ENCODE data around the gene TMEM150A.
"Not testable (repeated sequence)": the region's sequence is repeated elsewhere in the genome, so short reads cannot be mapped to it uniquely, and the experiment has no call there.

Gene TMEM150A

GRCh38 chr2:85621338-85621737 is 18.8 kb upstream of the TMEM150A start:
- peaks cover 67% of the 10 kb centered on the region for H3K36me3 ChIP-seq (ENCODE audit: insufficient read depth, low read length)

DNA sequence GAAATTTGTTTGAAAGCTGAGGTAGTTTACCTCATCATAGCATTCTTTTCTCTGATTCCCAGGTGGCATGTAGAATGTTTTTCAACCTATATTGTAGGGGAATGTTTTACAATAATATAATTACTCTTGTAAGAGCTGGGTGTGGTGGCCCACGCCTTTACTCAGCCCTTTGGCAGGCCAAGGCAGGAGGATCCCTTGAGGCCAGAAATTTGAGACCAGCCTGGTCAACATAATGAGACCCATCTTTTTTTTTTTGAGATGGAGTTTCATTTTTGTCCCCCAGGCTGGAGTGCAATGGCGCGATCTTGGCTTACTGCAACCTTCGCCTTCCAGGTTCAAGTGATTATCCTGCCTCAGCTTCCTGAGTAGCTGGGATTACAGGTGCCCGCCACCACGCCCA is 17.1 kb upstream of the TMEM150A start:
- Histone ChIP-seq H3K9ac (ENCODE audit: low read depth, low read length, poor library complexity, severe bottlenecking) (peak overlapping the region; percentile 36), H4K20me1 (ENCODE audit: insufficient read depth, low read length, poor library complexity, severe bottlenecking) (peaks cover 45% of the 10 kb centered on the region), H3K9me3 (ENCODE audit: insufficient read depth, low read depth, low read length) (no peaks in the 10 kb centered on the region), H3K4me1 (ENCODE audit: insufficient read depth, low read length, poor library complexity, severe bottlenecking) (peaks cover 21% of the 10 kb centered on the region), H2AFZ (ENCODE audit: low read length) (no peak overlapping the region), H3K9me2 (replicated peaks; ENCODE audit: low read depth, low read length) (no peaks in the 10 kb centered on the region), H3K4me2 (ENCODE audit: low read depth, low read length, poor library complexity, severe bottlenecking) (peak overlapping the region; percentile 96), H3K79me2 (ENCODE audit: insufficient read depth, low read length) (peaks cover 74% of the 10 kb centered on the region), H3K4me3 (ENCODE audit: low read length, poor library complexity, severe bottlenecking) (peak overlapping the region; percentile 55), H3K27me3 (ENCODE audit: insufficient read depth, low read length, poor library complexity, severe bottlenecking) (no peaks in the 10 kb centered on the region), H3F3A (ENCODE audit: low read depth) (no peaks in the 10 kb centered on the region; the same call in 1 of the 2 replicates), H3K36me3 (ENCODE audit: insufficient read depth, low read length) (peaks cover 51% of the 10 kb centered on the region)
- TF ChIP-seq, protein P1, sequence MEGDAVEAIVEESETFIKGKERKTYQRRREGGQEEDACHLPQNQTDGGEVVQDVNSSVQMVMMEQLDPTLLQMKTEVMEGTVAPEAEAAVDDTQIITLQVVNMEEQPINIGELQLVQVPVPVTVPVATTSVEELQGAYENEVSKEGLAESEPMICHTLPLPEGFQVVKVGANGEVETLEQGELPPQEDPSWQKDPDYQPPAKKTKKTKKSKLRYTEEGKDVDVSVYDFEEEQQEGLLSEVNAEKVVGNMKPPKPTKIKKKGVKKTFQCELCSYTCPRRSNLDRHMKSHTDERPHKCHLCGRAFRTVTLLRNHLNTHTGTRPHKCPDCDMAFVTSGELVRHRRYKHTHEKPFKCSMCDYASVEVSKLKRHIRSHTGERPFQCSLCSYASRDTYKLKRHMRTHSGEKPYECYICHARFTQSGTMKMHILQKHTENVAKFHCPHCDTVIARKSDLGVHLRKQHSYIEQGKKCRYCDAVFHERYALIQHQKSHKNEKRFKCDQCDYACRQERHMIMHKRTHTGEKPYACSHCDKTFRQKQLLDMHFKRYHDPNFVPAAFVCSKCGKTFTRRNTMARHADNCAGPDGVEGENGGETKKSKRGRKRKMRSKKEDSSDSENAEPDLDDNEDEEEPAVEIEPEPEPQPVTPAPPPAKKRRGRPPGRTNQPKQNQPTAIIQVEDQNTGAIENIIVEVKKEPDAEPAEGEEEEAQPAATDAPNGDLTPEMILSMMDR (conservative IDR thresholded peaks at IDR 0.05; ENCODE audit: low read length), result no peak
- TF ChIP-seq EZH2phosphoT487 (IDR thresholded peaks at IDR 0.05; ENCODE audit: borderline replicate concordance), result no peak

More at GRCh38 chr2:85621338-85621737, 18.8 kb upstream of the TMEM150A start:
- peaks cover 21% of the 10 kb centered on the region for H3K4me1 ChIP-seq (ENCODE audit: insufficient read depth, low read length, poor library complexity, severe bottlenecking)
- peaks cover 41% of the 10 kb centered on the region for H4K20me1 ChIP-seq (ENCODE audit: insufficient read depth, low read length, poor library complexity, severe bottlenecking)
- no peak overlapping the region for H3K4me2 ChIP-seq (ENCODE audit: low read depth, low read length, poor library complexity, severe bottlenecking)
- H2AFZ ChIP-seq (ENCODE audit: low read length), result no peak overlapping the region
- no peaks in the 10 kb centered on the region for H3K9me2 ChIP-seq (replicated peaks; ENCODE audit: low read depth, low read length)
- H3K9ac ChIP-seq (ENCODE audit: low read depth, low read length, poor library complexity, severe bottlenecking), result no peak overlapping the region
- H3K79me2 ChIP-seq (ENCODE audit: insufficient read depth, low read length), result peaks cover 67% of the 10 kb centered on the region
- no peaks in the 10 kb centered on the region for H3F3A ChIP-seq (ENCODE audit: low read depth)
- no peak for TF ChIP-seq EZH2phosphoT487 (IDR thresholded peaks at IDR 0.05; ENCODE audit: borderline replicate concordance)
- TF ChIP-seq, protein P1 (conservative IDR thresholded peaks at IDR 0.05; ENCODE audit: low read length), result no peak
- no peak overlapping the region for H3K4me3 ChIP-seq (ENCODE audit: low read length, poor library complexity, severe bottlenecking)
- no peaks in the 10 kb centered on the region for H3K9me3 ChIP-seq (ENCODE audit: insufficient read depth, low read depth, low read length)
- no peaks in the 10 kb centered on the region for H3K27me3 ChIP-seq (ENCODE audit: insufficient read depth, low read length, poor library complexity, severe bottlenecking)

DNA sequence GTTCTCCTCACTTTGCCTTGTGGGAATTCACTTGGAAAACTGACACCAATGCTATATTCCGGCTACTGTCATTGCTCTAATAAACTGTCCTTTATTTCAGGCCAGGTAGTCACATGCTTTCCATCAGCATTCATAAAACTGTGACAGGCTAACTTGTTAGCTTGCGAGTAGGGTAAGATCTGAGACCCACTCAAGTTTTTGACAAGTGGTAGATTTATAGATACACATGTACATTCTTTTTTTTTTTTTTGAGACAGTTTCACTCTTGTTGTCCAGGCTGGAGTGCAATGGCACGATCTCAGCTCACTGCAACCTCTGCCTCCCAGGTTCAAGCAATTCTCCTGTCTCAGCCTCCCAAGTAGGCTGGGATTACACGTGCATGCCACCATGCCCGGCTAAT is 15.2 kb upstream of the TMEM150A start:
- H3K9me3 ChIP-seq (ENCODE audit: insufficient read depth, low read depth, low read length); H3K9me2 ChIP-seq (replicated peaks; ENCODE audit: low read depth, low read length); H3K27me3 ChIP-seq (ENCODE audit: insufficient read depth, low read length, poor library complexity, severe bottlenecking); H2AFZ ChIP-seq (ENCODE audit: low read length); H3F3A ChIP-seq (ENCODE audit: low read depth): not testable (repeated sequence)
- peak overlapping the region; percentile 94 for H3K9ac ChIP-seq (ENCODE audit: low read depth, low read length, poor library complexity, severe bottlenecking)
- H4K20me1 ChIP-seq (ENCODE audit: insufficient read depth, low read length, poor library complexity, severe bottlenecking), result peaks cover 45% of the 10 kb centered on the region
- peak overlapping the region; percentile 95 for H3K4me3 ChIP-seq (ENCODE audit: low read length, poor library complexity, severe bottlenecking)
- peaks cover 61% of the 10 kb centered on the region for H3K79me2 ChIP-seq (ENCODE audit: insufficient read depth, low read length)
- peaks cover 21% of the 10 kb centered on the region for H3K4me1 ChIP-seq (ENCODE audit: insufficient read depth, low read length, poor library complexity, severe bottlenecking)
- peaks cover 33% of the 10 kb centered on the region for H3K36me3 ChIP-seq (ENCODE audit: insufficient read depth, low read length)
- H3K4me2 ChIP-seq (ENCODE audit: low read depth, low read length, poor library complexity, severe bottlenecking), result peak overlapping the region; percentile 96

GRCh38 chr2:85615413-85615728 is 12.9 kb upstream of the TMEM150A start:
- Histone ChIP-seq H3K9ac (ENCODE audit: low read depth, low read length, poor library complexity, severe bottlenecking) (no peak overlapping the region), H3K4me1 (ENCODE audit: insufficient read depth, low read length, poor library complexity, severe bottlenecking) (peaks cover 26% of the 10 kb centered on the region), H4K20me1 (ENCODE audit: insufficient read depth, low read length, poor library complexity, severe bottlenecking) (peaks cover 43% of the 10 kb centered on the region), H2AFZ (ENCODE audit: low read length) (no peak overlapping the region), H3K9me2 (replicated peaks; ENCODE audit: low read depth, low read length) (no peaks in the 10 kb centered on the region), H3K4me3 (ENCODE audit: low read length, poor library complexity, severe bottlenecking) (no peak overlapping the region), H3K9me3 (ENCODE audit: insufficient read depth, low read depth, low read length) (no peaks in the 10 kb centered on the region), H3K36me3 (ENCODE audit: insufficient read depth, low read length) (peaks cover 13% of the 10 kb centered on the region; the same call in 1 of the 2 replicates), H3F3A (ENCODE audit: low read depth) (no peaks in the 10 kb centered on the region; the same call in 1 of the 2 replicates), H3K27me3 (ENCODE audit: insufficient read depth, low read length, poor library complexity, severe bottlenecking) (no peaks in the 10 kb centered on the region), H3K79me2 (ENCODE audit: insufficient read depth, low read length) (peaks cover 66% of the 10 kb centered on the region), H3K4me2 (ENCODE audit: low read depth, low read length, poor library complexity, severe bottlenecking) (peak overlapping the region; percentile 38)
- no peak for TF ChIP-seq EZH2phosphoT487 (IDR thresholded peaks at IDR 0.05; ENCODE audit: borderline replicate concordance)
- TF ChIP-seq, protein P1 (conservative IDR thresholded peaks at IDR 0.05; ENCODE audit: low read length), result no peak

- not testable (repeated sequence) for H3K9me3 ChIP-seq (ENCODE audit: insufficient read depth, low read depth, low read length); H3K27me3 ChIP-seq (ENCODE audit: insufficient read depth, low read length, poor library complexity, severe bottlenecking); H3K9ac ChIP-seq (ENCODE audit: low read depth, low read length, poor library complexity, severe bottlenecking); H3K36me3 ChIP-seq (ENCODE audit: insufficient read depth, low read length); H2AFZ ChIP-seq (ENCODE audit: low read length); H3K9me2 ChIP-seq (replicated peaks; ENCODE audit: low read depth, low read length); H3K4me3 ChIP-seq (ENCODE audit: low read length, poor library complexity, severe bottlenecking); H3F3A ChIP-seq (ENCODE audit: low read depth); H3K4me2 ChIP-seq (ENCODE audit: low read depth, low read length, poor library complexity, severe bottlenecking)
- H4K20me1 ChIP-seq (ENCODE audit: insufficient read depth, low read length, poor library complexity, severe bottlenecking), result peaks cover 42% of the 10 kb centered on the region
- peaks cover 29% of the 10 kb centered on the region for H3K4me1 ChIP-seq (ENCODE audit: insufficient read depth, low read length, poor library complexity, severe bottlenecking)
- H3K79me2 ChIP-seq (ENCODE audit: insufficient read depth, low read length), result peaks cover 64% of the 10 kb centered on the region
Measured at GRCh38 chr2:85614757-85615156, 12.3 kb upstream of the TMEM150A start.

Measured in Loucy (cell line).